HCEC 1CT (cell line): ENCODE results near the gene DISC1.
"Not testable (repeated sequence)": the region's sequence is repeated elsewhere in the genome, so short reads cannot be mapped to it uniquely, and the experiment has no call there.

Experiments used
- DNase-seq: peaks from one replicate; pipeline ENCODE4 v3.0.0-alpha.2; 2017

The DISC1 gene

DNA sequence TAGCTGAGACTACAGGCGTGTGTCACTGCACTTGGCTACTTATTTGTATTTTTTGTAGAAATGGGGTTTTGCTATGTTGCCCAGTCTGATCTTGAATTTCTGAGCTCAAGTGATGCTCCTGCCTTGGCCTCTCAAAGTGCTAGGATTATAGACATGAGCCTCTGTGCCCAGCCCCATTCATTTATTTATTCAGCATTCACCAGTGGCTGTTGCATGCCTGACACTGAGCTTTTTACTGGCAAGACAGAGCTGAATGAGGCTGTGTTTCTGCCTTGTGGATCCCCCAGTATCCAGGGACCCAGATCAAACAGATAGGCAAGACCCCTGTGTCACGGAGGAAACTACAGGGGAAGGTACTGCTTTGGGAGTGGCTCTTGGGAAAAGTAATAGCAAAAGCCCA is 109.4 kb downstream of the DISC1 start:
- DNase-seq = no peak

DNA sequence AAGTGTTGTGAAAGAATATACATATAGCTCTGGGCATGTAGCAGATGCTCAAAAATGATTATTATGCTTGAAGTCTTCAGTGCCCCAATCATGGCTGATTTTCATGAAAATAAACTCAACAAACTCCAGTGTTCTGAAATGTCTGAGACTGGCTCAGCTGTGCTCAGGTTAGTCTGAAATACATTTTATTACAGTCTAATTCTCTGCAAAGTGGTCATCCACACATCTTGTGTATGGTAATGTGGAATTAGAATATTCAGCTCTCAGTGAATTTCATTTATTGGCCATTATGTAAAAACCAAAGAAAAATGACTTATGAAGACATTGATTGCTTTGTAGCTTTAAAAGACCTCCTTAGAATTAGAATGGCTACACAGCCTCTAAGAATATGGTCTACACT is 109.9 kb downstream of the DISC1 start:
- DNase-seq = no peak

DNA sequence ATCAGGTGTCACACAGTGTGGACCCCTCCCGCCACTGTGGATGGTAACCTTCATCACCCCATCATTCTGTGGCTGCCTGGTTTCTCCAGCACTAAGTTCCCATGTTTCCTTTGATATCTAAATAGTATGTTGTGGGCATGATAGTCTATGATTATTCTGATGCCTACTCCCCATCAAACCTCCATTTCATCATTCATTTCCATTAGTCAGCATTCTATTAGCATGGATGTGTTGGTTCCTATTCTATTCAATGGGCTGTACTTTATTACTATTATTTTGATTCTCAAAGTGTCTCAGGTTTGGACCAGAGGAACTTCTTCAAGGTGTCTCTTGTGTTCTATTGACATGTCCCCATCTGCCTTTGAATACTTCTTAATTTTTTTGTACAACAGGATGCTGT is 112.0 kb downstream of the DISC1 start:
- DNase-seq = no peak

DNA sequence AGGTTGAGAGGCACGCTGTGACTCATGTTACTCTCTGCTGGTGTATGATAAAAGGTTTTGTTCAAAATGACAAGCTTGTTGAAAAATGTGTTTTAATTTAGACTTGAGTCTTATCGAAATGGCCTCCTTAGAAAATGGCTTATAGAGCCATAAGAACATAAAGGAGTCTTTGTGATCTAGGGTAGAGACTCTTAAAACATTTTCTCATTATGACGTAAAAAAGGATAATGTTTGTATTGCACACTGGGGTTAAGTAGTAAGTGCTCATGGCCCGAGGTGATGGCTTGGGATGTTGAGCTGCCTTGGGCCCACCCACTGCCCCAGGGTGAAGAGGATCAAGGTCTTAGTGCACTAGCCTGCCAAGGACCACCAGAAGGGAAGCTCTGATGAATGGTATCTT is 117.4 kb downstream of the DISC1 start:
- DNase-seq = no peak

DNA sequence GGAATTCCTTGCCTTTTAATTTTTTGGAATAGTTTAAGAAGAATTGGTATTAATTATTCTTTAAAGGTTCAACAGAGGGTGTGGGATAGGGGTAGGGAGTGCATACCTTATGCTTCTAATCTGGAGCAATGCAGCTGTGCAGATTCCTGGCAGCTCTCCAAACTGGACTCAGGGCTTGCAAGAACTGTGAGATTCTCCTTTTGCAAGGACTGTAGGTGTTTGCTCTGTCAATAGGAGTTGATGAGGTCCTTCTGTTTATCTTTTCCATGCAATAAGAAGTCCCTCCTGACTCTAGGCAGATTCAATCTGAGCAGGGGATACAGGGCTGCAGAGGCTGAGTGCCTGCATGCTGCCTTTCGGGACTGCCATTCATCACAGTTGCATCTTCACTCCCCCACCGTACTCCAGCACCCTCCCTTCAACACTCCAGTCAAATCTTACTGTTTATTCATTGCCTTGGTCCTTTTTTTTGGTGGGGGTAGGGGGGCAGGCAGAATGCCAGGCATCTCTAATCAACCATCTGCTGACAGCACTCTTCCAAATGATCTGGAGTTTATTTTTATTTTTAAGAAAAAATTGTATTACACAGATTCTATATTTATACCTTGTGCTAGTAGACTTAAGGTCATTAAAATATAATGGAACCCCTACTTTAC is 122.3 kb downstream of the DISC1 start:
- DNase-seq = no peak

DNA sequence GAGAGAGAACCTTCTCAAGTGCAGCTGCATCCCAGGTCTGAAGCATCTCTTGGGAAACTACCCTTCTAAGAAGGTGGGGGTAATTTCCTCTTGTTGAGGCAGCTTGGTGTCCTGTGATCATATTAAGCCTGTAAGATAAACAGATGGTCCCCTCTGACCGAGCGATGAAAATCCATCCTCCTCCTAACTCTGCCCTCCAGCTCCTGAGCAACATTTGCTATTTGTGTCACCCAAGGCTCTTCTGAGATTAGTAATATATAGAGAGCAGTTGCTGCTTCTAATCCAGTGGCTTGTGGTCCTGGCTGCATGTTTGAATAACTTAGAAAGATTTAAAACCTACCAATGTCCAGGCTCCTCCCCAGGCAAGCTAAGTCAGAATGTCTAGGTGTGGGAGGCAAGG is 123.7 kb downstream of the DISC1 start:
- DNase-seq = no peak

DNA sequence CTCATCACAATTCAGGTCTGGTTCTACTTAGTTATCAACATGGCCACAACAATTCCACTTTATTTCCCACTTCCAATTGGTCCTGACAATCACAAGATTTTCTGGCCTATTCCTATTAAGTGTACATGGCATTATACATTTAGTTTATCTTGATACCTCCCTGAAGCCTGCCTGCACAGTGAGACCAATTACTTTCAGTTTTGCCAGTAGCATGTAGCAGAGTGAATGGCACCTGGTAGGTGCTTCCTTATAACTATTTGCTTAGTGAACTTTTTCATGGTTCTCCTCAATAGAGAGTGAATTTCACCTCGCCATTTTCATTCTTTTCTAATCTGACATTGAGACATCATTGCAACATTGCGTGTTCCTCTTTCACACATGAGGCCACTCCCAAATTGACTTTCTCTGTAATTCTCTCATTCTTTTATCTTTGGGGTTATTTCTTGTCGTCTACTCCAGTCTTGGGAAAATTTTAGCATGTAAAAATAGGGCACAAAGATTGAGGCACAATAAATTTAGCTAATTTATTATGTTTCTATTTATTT is 124.3 kb downstream of the DISC1 start:
- DNase-seq = no peak

DNA sequence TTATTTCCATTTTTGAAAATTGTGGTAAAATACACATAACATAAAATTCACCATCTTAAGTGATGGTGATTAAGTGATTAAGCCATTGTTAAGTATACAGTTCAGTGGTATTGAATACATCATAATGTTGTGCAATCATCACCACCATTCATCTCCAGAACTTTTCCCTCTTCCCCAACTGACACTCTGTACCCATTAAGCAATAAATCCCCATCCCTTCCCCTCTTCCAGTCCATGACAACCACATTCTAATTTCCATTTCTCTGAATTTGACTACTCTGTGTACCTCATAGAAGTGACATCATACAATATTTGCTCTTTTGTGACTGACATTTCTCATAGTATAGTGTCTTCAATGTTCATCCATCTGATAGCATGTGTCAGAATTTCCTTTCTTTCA is 124.8 kb downstream of the DISC1 start:
- DNase-seq = peak; percentile 4

DNA sequence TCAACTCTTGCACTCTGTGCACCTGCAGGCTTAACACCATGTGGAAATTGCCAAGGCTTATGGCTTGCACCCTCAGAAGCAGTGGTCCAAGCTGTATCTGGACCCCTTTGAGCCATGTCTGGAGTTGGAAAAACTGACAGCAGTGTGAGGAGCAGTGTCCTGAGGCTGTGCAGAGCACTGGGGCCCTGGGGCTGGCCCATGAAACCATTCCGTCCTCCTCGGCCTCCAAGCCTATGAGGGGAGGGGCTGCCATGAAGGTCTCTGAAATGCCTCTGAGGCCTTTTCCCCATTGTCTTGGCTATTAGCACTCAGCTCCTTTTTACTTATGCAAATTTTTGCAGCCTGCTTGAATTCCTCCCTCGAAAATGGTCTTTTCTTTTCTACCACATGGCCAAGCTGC is 126.7 kb downstream of the DISC1 start:
- DNase-seq = no peak

DNA sequence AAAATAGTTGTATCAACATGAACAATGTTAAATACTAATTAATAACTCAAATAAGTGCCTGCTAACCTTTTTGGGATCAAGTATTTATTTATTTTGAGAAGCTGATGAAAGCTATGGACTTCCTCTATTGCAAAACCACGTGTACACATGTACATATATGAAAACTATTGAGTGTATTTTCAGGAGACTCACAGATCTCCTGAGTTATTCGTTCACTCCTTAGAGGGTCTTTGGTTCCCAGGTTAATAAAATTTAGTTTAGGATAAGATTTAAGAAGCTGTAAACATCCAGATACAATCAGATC is 130.5 kb downstream of the DISC1 start:
- no peak for DNase-seq

DNA sequence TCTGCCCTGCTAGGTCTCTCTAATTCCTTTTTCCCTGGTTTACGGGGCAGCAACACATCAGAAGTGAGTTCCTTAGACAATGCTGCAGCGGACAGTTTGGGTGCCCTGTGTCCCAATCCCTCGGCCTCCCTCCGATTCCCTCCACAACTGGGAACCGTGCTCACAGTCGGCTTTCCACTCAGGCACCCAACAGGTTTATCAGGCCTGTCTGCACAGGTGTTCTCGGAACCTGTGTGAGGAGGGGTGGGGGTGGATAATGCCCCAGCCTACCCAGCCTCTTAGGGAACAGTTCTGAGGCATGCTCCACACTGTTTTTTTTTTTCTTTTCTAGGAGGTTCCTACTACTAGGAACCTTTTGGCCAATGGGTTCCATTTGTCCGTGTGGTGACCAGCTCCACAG is 131.2 kb downstream of the DISC1 start:
- no peak for DNase-seq

DNA sequence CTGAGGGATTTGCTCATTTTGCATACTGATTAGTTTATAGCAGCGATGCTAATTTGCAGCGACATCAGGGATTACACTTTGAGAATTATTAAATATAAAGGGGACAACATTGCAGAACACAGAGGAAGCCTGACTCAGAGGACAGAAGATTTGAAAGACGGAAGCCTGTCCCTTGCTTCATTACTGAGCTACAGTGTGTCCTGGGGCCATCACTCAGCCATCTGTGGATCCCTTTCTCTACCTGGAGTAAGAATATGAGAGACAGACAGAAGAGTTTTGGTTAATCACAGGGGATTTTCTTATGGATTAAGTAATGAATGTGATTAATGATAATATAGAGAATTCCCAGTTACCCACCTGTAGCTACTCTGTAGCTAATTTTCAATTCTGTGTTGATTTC is 134.7 kb downstream of the DISC1 start:
- no peak for DNase-seq

DNA sequence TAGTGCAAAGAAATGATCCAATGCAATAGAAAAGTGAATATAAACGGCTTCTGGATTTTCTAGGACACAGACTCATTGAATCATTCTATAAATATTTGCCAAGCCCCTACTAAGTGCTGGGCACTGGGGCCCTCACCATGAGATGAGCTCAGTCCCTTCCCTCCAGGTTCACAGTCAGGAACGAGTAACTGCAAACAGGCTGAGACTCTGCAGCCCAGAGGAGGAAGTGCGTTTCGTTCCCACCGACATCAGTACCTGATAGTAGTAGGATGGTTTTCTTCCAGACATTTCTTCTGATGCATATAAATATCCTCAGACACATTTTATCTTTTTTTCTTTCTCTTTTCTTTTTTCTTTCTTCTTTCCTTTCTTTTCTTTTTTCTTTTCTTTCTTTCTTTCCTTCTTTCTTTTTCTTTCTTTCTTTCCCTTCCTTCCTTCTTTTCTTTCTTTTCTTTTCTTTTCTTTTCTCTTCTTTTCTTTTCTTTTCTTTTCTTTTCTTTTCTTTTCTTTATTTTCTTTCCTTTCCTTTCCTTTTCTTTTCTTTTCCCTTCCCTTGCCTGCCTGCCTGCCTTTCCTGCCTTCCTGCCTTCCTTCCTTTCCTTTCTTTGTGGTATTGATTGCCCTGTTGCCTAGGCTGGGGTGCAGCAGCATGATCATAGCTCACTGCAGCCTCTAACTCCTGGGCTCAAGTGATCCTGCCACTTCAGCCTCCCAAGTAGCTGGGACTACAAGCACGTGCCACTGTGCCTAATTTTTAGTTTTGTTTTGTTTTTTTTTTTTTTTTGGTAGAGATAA is 135.4 kb downstream of the DISC1 start:
- DNase-seq = no peak

DNA sequence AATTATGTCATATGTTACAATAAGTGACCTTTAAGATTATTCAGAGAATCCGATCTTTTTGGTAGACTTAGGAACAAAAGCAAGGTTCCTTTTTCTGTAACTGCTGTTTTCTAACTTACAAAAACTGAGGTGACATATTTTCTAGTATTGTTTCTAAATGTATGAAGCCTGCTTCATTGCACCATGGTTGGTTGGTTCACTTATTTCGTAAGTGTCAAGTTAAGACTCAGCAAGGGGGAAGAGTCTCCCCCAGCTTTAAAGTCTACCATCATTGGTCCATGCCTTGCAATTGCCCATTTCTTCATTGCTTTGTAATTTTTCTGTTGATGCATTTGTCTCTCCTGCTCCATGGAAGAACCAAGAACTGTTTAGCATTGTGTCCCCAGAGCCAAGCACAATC is 136.9 kb downstream of the DISC1 start:
- DNase-seq = no peak

DNA sequence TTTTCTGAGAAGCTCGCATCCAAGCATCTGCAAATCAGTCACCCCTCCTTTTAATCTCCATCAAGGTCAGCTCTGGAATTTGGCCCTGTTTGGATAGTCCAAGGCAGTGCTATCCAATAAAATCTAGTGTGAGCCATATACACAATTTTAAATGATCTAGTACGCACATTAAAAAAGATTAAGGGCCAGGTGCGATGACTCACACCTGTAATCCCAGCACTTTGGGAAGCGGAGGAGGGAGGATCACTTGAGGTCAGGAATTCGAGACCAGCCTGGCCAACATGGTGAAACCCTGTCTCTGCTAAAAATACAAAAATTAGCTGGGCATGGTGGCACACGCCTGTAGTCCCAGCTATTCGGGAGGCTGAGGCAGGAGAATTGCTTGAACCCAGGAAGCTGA is 139.2 kb downstream of the DISC1 start:
- DNase-seq = not testable (repeated sequence)

DNA sequence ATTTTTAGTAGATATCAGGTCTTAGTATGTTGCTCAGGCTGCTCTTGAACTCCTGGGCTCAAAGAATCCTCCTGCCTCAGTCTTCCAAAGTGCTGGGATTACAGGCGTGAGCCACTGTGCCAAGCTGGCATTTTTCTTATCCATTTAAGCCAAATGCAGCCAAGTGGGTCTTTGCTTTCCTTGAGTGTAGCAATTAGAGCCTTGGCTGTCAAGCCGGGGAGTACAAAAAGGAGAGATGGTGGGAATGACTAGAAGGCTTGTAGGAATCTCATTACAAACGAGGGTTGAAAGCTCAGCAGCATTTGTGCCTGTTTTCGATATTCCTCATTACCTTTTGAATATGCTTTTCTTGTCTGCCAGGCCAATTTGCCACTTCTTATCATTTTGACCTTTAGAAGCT is 140.9 kb downstream of the DISC1 start:
- DNase-seq = no peak

DNA sequence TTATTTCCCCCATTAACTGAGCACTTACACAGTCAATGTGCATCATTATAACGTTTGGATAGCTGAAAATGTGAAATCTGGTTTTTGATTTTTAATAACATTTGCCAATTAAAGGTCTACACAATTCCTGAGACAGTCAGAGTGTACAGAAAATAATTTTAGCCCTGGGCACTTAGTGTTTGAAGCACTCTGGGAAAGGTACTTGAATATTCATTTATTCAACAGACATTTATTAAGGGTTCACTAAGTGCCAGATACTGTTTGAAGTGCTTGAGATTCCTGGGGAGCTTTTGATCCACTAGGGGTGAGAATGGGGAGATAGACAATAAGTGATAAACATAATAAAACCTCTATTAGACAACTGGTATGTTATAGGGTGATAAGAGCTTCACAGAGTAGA is 141.8 kb downstream of the DISC1 start:
- DNase-seq = no peak

DNA sequence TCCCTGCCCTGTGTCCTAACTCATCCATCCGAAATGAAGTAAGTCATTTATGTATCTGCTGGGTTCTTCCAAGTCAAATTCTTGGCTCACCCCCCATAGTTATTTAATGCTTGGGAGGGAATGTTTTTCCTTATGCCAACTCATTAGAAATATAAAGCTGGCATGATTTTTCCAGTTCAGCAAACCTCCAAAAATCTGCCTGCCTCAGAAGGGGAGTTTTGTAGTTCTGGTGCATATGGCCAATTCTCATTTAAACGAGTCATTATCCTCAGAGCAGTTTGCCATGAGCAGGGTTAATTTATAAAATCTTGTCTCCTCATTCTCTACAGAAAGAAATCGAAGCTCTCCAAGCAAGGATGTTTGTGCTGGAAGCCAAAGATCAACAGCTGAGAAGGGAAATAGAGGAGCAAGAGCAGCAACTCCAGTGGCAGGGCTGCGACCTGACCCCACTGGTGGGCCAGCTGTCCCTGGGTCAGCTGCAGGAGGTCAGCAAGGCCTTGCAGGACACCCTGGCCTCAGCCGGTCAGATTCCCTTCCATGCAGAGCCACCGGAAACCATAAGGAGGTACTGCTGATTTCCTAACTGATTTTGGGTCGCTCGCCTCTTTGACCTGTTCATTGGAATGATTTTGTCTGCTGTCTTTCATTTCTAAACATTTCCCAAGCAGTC is 144.1 kb downstream of the DISC1 start:
- no peak for DNase-seq

DNA sequence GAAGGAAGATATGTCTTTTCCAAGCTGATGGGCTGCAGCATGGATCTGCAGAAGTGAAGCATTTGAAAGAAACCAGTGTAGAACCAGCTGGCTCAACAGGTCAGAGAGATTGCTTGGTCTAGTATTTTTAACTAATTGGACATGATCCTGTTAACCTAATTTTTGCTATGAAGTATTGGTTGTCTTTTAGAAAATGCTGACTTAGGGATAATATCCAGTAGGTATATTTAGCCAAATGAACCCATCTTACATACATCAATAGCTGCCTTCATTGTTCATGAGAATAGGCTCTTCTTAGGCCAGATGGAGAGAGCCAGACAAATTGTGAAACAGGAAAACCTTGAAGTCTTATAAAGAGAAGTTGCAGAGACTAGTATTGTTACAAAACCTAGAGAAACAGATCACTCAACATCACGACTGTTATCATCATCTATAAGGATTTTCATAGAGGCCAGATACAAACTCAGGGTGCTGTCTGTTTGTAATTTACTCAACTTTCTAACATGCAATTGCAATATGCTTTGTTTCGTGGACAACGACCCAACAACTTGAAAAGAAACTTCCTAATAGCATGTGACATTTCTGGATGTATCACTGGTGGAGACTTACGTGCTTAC is 148.2 kb downstream of the DISC1 start:
- no peak for DNase-seq

DNA sequence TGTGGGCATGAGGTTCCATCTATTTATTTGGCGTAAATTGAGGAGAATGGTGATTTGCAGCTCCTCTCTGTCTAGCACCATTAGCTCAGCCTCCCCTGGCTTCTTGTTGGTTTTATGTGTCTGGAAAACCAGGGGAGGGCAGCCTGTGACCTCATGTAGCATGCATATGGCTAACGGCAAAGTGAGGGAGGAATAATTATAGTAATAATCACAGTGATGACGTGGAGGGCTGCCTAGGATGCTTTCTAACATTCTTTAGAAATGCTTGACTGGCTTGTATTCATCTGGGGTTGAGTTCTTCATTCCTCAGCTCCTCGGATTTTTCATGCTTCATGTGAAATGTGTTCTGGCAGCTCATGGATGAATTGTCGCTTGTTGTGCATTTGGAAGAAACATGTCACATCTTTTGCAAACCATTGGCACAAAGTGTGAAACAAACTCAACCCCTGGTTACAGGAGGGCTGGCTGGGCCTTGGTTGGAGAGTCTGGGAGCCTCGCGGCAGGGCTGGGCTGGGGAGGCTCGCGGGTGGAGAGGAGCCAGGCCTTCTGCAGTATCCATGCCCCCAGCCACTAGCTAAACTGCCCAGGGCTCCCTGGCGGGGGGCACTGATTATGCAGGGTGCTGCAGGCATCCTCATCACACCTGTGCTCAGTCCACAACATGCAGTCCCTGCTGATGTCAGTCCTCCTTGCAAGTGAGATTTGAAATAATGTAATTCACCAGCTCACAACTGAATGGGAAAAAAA is 149.6 kb downstream of the DISC1 start:
- DNase-seq = no peak

DNA sequence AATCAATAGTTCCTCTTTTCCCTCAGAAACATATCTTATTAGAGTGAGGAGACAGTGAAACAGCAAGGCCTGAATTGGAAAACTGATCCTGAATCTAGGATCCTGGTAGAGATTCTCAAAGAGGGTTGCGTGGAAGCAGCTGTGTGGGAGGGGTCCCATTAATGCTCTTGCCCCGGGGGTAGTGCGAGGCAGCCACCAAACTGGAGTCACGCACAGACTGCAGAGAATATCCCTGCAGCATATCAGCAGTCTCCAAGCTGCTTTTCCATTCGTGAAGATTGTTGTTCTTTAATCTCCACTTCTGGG is 150.1 kb downstream of the DISC1 start:
- no peak for DNase-seq

DNA sequence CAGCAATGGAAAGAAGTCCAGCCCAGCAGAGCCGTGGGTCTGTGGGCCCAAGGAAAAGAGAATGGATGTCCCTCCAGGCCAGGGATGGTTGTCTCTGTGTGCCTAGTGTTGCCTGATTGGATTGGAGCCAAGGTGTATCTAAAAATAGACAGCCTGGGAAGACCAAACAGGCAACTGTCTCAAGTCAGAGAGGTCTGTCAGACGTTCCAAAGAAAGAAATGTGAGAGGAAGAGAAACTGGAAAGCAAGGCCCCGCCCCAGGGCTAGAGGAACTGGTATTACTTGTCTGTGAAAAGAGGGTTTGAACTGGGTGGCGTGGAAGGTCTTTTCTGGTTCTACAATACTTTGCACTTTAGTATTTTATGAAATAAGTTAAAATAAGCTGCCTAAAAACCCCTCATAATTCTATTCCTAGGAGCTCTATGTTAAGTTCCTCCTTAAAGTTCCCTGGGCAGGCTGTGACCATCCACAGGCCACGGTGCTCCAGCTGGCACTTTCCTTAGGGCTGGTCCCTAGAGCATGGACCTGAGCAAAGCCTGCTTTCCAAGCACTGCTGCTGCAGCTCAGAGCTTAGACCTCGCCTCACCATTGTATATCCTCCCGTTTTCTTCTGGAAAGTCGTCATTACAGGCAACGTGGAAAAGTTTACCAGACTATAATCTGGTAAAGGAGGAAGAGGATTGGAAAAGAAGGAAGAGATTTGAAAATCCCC is 151.6 kb downstream of the DISC1 start:
- peak; percentile 1 for DNase-seq

DNA sequence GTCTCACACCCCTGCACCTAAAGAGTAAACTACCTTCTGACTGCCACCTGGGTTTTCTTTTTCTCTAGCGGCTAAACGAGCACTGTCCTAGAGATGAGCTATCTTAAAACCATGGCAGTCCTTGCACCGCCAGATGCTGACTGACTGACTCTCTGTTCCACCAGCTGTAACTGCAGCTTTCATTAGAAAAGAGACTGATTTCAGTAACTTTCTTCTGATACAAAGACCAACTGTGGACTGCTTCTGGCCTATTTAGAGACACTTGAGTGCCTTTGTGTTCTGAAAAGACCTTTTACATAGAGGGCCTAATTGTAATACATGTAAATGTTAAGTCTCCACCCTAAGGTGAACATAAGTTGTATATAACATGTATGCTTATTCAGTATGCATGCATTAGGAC is 152.5 kb downstream of the DISC1 start:
- DNase-seq = no peak
